OCI-LY7 (cell line): ENCODE measurements around the gene GPHN.

Source experiments
- EZH2phosphoT487 ChIP-seq: fragments of 200-600 bp; sonication (generic); IDR thresholded peaks from 2 replicates; pipeline ENCODE4 v1.6.1; 2018; ENCODE audit warnings: low read depth, borderline replicate concordance, mild to moderate bottlenecking, mixed run types, antibody characterized with exemption, low read length, moderate library complexity, mixed read lengths
- TF ChIP-seq, protein P1 (sequence below): fragments of 200-600 bp; sonication (generic); conservative IDR thresholded peaks from 2 replicates; pipeline ENCODE4 v1.5.1; 2014; ENCODE audit warnings: mild to moderate bottlenecking, antibody characterized with exemption, low read length, moderate library complexity, mixed read lengths

DNA sequence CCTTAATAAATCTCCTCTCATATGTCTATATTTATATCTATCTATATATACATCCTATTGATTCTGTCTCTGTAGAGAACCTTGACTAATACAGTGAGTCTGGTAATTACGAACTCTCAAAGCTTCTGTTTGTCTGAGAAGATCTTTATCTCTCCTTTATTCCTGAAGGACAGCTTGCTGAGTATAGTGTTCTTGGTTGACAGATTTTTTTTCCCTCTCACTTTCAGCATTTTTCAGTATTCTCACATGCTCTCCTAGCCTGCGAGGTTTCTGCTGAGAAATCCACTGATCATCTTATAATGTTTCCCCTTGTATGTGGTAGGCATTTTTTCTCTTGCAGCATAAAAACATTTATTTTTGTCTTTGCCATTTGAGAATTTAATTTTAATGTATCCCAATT lies 67.1 kb downstream of the GPHN start:
- TF ChIP-seq, protein P1, sequence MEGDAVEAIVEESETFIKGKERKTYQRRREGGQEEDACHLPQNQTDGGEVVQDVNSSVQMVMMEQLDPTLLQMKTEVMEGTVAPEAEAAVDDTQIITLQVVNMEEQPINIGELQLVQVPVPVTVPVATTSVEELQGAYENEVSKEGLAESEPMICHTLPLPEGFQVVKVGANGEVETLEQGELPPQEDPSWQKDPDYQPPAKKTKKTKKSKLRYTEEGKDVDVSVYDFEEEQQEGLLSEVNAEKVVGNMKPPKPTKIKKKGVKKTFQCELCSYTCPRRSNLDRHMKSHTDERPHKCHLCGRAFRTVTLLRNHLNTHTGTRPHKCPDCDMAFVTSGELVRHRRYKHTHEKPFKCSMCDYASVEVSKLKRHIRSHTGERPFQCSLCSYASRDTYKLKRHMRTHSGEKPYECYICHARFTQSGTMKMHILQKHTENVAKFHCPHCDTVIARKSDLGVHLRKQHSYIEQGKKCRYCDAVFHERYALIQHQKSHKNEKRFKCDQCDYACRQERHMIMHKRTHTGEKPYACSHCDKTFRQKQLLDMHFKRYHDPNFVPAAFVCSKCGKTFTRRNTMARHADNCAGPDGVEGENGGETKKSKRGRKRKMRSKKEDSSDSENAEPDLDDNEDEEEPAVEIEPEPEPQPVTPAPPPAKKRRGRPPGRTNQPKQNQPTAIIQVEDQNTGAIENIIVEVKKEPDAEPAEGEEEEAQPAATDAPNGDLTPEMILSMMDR = no peak
- TF ChIP-seq EZH2phosphoT487 = no peak
